HG02642 (cell line): ENCODE results near the gene PLXNA2.

Experiments used
- ATAC-seq: cut with Tn5 transposase; IDR thresholded peaks from one replicate; pipeline ENCODE4 v1.9.1; 2021; ENCODE audit warnings: mild to moderate bottlenecking; ENCODE audit not compliant: unreplicated experiment, poor library complexity

The PLXNA2 gene

DNA sequence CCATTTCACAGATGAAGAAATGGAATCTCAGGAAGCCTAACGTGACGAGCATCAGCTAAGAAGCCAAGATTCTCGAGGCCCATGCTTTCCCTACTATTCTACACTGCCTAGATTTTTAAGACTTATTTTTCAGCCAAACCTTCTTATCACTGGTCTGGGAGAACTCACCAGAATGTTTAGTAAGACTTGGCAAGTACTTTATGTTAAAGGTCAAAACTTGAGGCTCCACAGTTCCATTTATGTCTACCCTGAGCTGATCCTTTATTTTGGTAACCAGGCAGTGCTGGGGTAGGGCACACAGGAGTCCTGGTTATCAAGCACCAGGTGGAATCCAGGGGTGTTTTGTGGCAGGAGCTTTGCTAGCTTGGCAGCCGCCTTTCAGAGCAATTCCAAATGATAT, 16.8 kb downstream of the PLXNA2 start:
- no peak for ATAC-seq

DNA sequence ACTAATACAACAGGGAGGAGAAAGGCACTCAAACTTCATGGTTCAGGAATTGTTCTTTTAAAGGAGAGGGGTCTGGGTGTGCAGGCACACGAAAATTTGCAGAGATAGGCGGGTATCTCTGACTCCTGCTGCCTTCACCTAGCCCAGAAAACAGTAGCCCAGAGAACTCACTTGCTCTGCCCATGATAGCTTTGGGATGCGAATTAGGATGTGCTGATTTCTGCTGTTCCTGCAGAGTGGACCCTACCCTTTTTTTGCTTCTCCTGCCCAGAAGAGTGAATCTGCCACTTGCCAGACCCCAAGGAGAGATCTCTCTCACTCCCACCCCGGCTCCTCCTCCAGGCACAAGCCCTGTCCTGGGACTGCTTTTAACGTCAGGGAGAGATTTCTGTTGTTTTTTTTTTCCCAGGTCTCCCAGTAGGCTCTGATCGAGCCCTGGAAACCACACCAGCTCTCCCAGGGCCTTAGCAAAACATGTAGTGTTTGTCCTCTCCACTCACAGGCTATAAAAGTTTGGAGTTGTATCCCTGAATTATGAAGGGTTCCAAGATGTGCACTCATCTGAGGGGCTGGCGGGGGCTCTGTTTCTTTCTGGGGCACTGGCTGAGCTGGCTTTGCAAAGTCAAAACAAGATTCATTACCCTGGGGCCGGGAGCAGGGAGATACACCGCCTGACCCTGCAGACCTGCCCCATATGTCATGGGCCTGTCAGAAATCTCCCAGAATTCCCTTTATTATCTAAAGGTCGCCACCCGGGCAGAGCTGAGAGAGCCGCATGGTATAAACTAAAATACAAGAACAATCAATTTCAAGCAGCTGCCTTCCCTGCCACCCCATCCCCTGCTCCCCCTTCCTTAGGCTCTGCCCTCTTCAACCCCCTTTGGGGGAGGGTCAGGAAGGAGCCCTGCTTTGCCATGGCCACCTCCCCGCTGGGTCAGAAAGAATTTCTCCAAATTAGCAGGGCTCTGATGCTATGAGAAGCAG, 17.9 kb downstream of the PLXNA2 start:
- no peak for ATAC-seq

DNA sequence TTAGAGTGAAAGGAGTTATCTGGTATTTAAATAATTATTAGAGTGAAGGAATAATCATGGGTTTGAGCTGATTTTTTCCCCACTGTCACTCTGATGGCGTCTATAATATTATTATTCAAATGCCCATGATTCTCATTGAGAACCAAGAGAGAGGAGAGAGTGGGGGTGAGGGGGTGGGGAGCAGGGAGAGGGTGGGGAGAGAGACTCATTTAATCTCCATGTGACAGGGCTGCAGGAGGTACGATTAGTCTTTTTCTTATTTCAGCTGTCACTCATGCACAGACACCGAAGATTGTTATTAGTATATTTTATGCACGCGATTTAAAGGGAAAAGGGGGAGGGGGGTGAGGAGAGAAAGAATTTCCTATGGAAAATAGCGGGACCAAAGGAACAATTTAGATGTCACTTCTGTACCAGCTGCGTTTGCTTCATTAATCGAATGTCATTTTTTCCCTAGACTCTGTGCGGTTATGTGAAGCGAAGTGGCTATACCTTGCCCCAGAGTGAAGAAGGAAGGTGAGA, 19.9 kb downstream of the PLXNA2 start:
- ATAC-seq: no peak

DNA sequence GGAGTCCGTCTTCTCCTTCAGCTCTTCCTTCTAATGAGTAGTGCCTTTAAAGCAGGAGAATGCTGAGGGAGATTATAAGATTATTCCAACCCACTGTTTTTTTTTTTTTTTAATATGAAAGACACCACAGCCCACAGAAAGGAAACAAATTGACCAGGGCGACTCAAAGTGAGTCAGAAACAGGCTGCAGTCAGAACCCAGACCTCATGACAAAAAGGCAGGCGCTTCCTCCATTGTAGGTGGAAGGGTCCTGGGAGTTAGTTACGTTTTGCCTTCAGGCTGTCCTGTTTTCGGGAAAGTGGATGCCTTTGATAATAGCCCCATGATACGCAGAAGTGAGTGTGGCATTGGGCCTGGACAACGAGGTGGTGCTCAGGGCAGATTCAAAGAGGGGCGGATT, 21.0 kb downstream of the PLXNA2 start:
- ATAC-seq: no peak

DNA sequence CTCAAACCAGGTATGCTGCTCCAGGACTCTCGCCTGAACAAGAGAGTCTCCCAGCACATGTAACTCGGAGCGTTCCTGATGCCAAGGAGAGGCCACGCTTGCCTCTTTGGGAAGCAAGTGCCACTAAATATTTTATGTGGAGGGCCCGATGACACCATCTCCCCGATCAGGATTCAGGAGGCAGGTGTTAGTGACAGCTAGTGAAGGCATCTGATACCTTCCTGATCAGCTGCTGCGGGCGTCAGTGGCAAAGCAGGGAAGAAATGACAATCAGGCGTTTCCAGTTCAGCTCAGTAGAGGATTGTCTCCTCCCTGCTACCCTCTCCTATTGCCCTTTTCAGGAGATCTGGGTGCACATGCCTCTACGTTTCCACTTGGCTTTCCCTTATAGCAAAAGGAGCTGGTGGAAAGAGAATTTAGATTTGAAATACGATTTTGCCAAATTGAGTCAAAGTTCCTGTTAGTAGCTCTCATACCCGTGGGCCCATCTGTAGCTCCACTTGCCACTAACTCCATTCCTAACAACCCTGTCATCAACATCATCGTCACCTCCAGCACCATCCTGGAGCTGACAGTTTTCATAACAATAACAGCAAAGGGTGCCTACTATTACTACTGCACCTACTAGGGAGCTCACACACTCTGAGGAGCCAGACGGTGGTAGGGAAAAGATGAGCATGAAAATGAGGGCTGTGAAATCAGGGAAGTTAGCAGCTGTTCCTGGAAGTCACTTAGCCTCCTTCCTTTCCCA, 21.6 kb downstream of the PLXNA2 start:
- ATAC-seq: no peak

DNA sequence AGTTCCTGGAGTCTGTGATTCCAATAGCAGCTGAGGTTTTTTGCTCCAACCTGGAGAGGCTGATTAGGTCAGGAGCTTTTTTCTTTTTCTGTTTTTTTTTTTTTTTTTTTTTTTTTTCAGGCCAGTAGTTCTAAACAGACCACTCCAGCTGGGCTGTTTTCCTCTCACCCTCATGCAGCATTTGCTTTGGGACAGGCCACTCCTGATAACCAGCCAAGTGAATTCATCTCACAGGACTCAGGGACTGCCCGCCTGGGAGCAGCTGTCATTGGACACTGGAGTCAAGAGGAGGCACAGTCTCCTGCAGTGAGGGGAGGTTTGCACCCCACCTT, 22.9 kb downstream of the PLXNA2 start:
- no peak for ATAC-seq

DNA sequence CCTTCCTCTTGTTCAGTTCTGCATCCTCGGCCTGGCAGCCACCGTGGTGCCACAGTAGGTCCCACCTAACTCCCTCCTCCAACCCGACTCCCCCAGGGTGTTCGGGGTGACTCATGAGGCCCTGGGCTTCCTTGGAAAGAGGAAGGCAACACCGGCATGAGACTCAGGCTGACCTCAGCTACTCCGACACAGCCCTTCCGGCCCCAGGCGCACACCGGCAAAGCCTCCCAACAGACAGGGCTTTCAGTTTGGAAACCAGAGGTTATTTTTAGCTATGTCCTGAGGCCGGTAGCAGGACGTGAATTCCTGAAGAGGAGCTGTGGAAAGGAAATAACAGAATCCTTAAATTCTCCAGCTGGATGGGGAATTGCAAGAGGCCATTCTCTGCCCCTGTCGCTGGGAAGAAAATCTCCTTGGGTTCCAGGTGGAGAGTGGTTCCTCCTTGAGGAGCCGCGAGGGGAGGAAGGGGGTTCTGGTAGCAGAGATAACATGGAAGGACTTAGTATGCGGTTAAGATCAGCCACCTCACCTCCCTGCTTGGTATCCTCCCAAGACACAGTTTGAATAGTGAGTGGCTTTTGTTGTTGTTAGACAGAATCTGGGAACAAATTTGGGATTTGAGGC, 24.4 kb downstream of the PLXNA2 start:
- ATAC-seq: no peak

DNA sequence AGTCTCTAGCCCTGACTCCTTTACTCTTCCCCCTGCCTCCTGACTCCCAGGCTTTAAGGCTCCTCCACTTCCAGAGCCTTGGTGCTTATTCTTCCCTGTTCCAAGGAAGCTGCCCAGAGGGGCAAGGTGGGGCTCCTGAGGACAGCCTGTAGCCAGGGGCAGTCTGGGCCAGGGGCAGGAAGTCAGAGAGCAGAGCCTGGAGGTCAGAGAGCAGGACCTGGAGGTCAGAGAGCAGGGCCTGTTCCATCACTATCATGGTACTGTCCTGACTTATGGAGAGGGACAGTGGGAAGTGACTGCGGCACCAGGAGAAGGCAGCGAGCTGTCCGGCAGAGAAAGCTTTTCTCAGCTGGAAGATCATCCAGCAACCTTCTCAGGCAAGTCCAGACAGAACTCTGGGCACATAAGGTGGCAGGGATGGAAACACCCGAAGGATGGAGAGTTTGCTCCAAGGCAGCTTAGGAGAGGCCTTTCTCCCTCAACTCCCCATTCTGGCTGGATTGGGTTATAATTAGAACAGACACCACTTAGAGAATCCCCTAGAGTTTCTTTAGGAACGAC, 25.0 kb downstream of the PLXNA2 start:
- ATAC-seq: no peak

DNA sequence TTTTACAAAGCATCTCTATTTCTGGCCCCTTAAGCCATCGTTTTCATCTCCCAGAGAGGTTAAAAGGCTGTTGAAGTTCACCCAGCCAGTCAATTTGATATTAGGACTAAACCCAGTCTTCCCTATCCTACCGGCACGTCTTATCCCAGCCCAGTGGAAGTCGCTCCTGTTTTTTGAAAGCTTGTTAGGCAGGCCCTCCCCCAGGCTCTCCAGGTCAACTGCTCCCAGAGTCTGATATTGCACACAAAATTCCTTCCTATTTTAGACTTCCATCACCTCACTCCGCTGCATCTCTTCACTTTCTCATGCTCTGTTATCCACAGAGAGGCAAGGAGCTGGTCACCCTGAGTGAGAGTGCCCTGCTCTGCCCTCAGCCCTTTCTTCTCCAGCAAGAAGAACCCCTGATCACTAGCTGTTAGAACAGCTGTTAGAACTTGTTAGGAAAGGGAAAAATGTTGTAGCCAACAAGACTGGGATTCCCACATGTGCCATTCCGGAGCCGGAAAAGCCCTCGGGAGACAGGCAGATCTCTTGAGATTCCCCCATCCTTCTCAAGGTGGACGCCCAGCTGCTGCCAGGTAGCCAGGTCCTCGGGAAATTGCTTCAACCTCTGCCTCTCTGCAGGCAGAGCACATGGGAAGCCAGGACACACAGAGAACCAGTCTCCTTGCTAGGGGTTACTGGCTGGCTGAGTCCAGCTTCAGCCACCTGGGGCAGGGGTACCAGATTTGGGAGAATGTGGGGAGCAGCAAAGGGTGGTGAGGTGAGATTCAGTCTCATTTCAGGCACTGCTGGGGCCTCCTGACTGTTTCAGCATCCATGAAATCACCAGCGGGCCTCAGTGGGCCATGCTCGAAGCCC, 25.7 kb downstream of the PLXNA2 start:
- no peak for ATAC-seq

DNA sequence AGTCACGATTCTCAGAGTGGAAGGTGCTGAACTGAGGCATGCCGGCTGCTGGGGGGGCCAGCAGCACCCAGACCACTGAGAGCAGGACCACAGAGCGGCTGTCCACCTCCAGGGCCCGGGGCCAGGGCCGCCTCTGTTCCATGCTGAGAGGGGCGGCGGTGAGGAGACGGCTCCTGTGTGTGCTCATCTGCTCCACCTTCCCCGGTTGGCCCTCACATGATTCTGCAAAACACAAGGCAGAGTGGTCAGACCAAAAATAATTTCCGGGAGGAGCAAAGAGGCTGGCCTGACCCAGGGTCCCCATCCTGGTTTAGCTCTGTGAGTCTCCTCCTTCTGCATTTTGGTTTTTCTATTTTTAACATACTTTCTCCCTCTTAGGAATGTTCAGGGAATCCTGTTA, 26.4 kb downstream of the PLXNA2 start:
- ATAC-seq: no peak

DNA sequence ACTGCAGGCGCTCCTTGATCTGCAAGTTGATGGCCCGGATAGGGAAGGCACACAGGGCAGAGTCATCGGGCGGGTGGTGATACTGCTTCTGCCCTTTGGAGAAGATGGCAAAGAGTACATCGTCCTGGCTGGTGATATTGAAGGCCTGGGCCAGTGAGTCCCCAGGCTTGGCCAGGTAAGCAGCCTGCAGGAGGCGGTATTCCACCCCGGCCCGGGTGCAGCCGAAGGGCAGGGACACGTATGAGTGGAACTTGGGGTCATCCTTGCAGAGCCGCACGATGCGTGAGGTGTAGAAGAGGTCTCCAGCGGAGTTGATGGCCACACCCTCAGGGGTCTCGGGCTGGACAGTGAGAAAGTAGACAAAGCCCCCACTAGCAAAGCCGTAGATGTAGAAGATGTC, 27.4 kb downstream of the PLXNA2 start:
- ATAC-seq: no peak

DNA sequence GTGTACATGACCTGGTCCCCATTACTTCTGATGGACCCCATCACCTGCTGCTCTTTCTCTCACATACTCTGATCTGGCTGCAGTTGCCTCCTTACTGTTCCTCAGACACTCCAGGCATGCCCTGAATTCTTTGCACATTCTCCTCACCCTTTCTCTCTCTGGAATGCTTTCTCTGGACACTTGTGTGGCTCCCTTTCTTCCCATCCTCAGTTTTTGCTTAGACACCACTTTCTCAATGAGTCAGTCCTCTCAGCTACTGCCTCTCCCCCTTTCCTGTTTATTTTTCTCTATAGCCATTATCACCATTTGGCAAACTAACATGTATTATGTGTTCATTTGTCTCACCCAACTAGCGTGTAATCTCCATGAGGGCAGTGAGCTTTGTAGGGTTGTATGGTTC, 28.1 kb downstream of the PLXNA2 start:
- ATAC-seq: no peak

DNA sequence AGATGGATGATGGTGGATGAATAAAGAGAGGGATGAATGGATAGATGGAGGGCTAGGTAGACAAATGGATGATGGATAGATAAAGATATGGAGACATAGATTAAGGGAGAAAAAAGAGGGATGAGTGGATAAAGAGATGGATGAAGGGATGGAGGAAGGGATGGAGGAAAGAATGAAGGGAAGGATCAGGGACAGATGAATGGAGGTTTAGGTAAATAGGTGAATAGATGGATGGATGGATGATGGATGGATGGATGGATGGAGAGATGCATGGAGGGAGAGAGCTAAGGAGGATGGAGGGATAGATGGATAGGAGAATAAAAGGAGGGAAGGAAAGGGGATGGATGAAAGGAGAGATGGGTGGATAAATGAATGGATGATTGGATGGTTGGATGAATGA, 28.8 kb downstream of the PLXNA2 start:
- no peak for ATAC-seq

DNA sequence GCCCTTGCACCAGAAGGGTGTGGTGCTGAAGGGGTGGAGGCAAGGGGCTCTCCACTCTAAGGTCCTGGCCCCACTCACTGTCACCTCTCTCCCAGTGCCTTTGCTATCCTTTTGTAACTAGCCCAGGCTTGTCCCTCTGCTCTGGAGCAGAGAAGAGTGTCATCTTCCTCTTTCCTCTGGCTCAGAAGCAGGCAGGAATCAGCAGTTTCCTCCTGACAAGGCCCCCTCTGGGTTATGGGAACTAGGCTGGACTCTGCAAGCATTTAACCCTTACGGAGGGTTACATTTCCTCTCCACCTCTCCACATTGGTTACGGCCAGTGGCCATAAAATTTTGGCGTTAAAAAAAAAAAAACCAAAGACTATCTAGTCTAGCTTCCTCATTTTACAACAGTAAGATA, 30.4 kb downstream of the PLXNA2 start:
- ATAC-seq: no peak

DNA sequence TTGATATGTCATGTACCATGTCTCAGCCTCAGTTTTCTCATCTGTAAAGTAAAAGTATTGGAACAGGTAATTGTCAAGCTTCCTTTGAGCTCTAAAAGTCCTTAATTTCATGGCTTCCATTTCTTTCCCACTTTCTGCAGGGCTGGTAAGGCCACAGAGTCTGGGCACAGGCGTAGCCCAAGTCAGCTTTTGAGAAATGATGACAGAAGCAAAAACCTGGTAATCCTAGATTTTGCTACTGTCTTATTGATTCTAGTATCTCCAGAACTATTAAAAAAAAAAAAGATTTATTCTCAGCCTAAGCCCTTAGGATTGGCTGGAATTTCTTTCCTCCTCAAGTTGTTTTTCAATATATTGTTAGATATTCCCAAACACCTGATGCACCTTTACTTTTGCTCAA, 31.3 kb downstream of the PLXNA2 start:
- no peak for ATAC-seq

DNA sequence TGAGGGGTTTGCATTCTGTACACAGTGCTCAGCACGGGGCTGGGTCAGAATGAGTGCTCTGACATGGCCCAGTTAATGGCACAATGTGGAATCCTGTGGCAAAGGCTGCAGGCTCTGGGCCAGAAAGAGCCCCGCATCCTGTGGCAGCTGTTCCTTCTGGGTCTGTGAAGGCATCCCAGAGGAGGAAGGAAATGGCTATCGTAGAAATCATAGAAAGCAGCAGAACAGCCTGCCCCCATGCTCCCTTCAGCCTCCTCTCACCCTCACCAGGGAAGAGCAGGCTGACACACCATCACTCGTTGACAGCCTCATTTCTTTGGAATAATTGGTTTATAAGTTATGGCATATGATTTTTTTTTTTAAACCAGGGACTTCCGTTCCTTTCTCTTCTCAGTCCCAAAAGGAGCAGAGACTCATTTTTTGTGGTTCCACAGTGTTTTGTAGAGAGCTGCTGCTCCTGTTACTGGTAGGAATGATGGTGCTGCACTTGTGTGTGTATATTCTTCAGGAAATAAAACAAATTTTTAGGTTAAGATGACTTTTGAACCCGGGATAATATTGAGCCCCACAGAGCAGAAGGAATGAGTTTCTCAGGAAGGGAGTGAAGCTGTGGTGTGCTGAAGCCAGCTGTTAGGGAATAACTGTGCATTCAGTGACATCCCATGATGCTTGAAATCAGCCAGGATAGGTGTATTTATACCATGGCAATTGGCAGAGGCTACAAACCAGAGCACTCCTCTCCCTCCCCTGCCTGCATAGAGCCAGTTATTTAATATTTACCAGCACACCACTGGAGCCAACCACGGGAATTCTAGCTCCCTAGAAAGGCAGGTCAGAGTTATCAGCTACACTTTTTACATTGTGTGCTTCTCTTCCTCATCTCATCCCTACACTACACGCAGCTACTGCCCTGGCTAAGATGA, 32.0 kb downstream of the PLXNA2 start:
- ATAC-seq: no peak

DNA sequence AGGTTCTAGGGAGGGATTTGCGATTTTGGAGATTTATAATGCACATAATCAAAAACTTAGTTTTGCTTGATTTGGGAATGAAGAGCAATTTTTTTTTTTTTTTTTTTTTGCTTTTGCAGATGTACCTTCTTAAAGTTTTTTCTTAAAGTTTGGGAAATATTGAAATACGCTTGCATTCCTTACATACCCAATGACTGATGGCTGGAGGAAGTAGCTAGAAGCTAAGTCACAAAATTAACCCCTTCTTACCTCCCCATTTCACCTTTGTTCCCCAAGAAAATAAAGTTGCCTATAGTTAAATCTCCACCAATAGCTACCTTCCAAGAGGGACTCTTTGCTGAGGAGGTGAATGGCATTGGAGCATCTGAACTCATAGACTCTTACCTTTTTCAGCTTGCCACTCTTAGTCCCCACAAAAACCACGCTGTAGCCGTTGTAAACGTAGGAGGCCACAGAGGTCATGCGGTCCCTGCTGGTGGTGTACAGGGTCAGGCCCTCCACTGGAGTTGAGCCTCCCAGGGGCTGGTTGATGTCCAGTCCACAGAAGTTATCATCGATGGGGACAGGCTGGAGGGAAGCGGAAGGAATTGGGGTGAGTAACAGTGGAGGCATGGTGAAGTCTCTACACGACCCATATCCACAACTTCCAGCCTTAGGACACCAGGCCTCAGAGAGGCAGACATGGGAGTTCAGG, 34.1 kb downstream of the PLXNA2 start:
- no peak for ATAC-seq

DNA sequence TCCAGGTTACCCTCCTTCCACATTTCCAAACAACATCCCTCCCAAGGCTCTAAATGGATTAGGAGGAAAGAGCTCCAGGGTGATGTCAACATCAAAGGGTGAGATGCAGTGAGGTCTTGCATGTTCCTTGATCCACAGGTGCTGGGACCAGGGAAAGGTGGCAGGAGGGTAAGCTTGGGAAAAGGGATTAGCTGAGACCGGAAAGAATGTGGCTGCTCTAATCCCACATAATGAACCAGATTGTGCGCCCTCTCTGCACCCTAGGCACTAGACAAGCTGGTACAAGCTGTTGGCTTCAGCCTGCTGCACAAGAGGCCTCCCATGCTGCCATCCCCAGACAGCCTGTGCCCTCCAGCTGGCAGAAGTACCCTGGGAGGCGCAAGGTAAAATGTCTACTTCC, 34.9 kb downstream of the PLXNA2 start:
- ATAC-seq: no peak
